GM12878 (cell line): ENCODE data around the gene LPIN3. TPM values are rescaled to one million over a fixed set of nuclear protein-coding genes. Genes with fewer than 3 reads are reported as not detected.

Experiments used
- ATAC-seq: fragments of 200-7000 bp; cut with Tn5 transposase; 3 replicates; pipeline ENCODE4 v1.9.1; 2020; ENCODE audit warnings: mild to moderate bottlenecking, moderate library complexity
- BruUV-seq: library from RNA; stranded (reverse); fragments of 400-500 nt; replicated peaks from 2 replicates; lab custom pipeline; 2021; lab: Mats Ljungman, UMichigan
- CTCF ChIA-PET: fragments of 300-600 bp; sonication (Branson Sonifier 250); formaldehyde crosslinking; extraction: SDS; loops from one replicate; lab custom pipeline; 2021; ENCODE audit warnings: inconsistent platforms; lab: Yijun Ruan, JAX
- POLR2A ChIA-PET: fragments of 350-600 bp; formaldehyde crosslinking; extraction: SDS; loops from one replicate; lab custom pipeline; 2021; ENCODE audit warnings: inconsistent platforms; lab: Charles Lee
- RAD21 ChIA-PET: fragments of 300-600 bp; sonication (Branson Sonifier 250); formaldehyde crosslinking; loops from one replicate; lab custom pipeline; 2023; ENCODE audit warnings: antibody characterized with exemption; ENCODE audit not compliant: unreplicated experiment; lab: Charles Lee
- SMC1A ChIA-PET: fragments of 300-600 bp; sonication (Branson Sonifier 250); formaldehyde crosslinking; loops from one replicate; lab custom pipeline; 2023; ENCODE audit not compliant: unreplicated experiment, uncharacterized antibody; lab: Charles Lee
- DNase-seq: peaks from one replicate; pipeline ENCODE4 v3.0.0-alpha.2; 2011; ENCODE audit warnings: low read depth, low spot score
- FAIRE-seq: peaks from 3 replicates; lab custom pipeline; 2011; peaks lifted over from hg19 to GRCh38; lab: Jason Lieb, UNC
- H2AFZ ChIP-seq: 2 replicates; pipeline ENCODE4 v1.6.0; 2011; ENCODE audit warnings: low read depth, low read length, control low read depth; ENCODE audit not compliant: control insufficient read depth
- H3K27ac ChIP-seq: 2 replicates; pipeline ENCODE4 v1.5.1; 2011; ENCODE audit warnings: control low read depth; ENCODE audit not compliant: control insufficient read depth, insufficient read depth
- H3K27me3 ChIP-seq, 2 experiments: replicated peaks in 1 of 2; 2 replicates each; pipeline versions ENCODE4 v1.6.0 to v1.6.1; 2011; ENCODE audit warnings: low read length in 1 of 2; ENCODE audit not compliant: control insufficient read depth in 2 of 2, insufficient read depth in 2 of 2
- H3K36me3 ChIP-seq, 2 experiments: 2 replicates each; pipeline ENCODE4 v1.5.1; 2011; ENCODE audit warnings: low read length in 1 of 2; ENCODE audit not compliant: control insufficient read depth in 2 of 2, insufficient read depth in 2 of 2
- H3K4me1 ChIP-seq: 2 replicates; pipeline ENCODE4 v1.6.1; 2011; ENCODE audit warnings: mild to moderate bottlenecking, low read length, moderate library complexity, mixed read lengths; ENCODE audit not compliant: control insufficient read depth, insufficient read depth
- H3K4me2 ChIP-seq: 2 replicates; pipeline ENCODE4 v1.6.0; 2011; ENCODE audit warnings: control low read depth; ENCODE audit not compliant: control insufficient read depth, insufficient read depth
- H3K4me3 ChIP-seq: fragments of 200-600 bp; sonication (generic); 2 replicates; pipeline ENCODE4 v1.5.1; 2016
- H3K79me2 ChIP-seq: 2 replicates; pipeline ENCODE4 v1.6.0; 2011; ENCODE audit warnings: low read length; ENCODE audit not compliant: control insufficient read depth, insufficient read depth
- H3K9ac ChIP-seq: 2 replicates; pipeline ENCODE4 v1.8.0; 2011; ENCODE audit warnings: low read length, control low read depth, mixed read lengths; ENCODE audit not compliant: control insufficient read depth, insufficient read depth
- H3K9me3 ChIP-seq: replicated peaks from 3 replicates; pipeline ENCODE4 v1.5.1; 2011; ENCODE audit warnings: mild to moderate bottlenecking, low read length; ENCODE audit not compliant: control insufficient read depth, insufficient read depth
- H4K20me1 ChIP-seq: 2 replicates; pipeline ENCODE4 v1.6.0; 2011; ENCODE audit not compliant: control insufficient read depth, insufficient read depth
- BMI1 ChIP-seq: fragments of 450-650 bp; IDR thresholded peaks from 2 replicates; pipeline ENCODE4 v1.6.1; 2016; ENCODE audit warnings: mild to moderate bottlenecking, moderate library complexity, borderline replicate concordance
- MEF2A ChIP-seq: IDR thresholded peaks from 2 replicates; pipeline ENCODE4 v1.6.1; 2011; ENCODE audit warnings: low read depth, mild to moderate bottlenecking, low read length, moderate library complexity; ENCODE audit not compliant: insufficient read depth
- NBN ChIP-seq: fragments of 450-650 bp; IDR thresholded peaks from 2 replicates; pipeline ENCODE4 v1.6.1; 2016
- RCOR1 ChIP-seq: conservative IDR thresholded peaks from 2 replicates; pipeline ENCODE4 v1.6.1; 2012; ENCODE audit warnings: low read depth, low read length, improper control_type of control experiment
- RUNX3 ChIP-seq: IDR thresholded peaks from 2 replicates; pipeline ENCODE4 v1.6.1; 2012; ENCODE audit warnings: low read length, inconsistent platforms
- SPI1 ChIP-seq: IDR thresholded peaks from 2 replicates; pipeline ENCODE4 v1.6.1; 2011; ENCODE audit warnings: low read depth, mild to moderate bottlenecking, low read length, moderate library complexity, borderline replicate concordance; ENCODE audit not compliant: insufficient read depth
- WGBS: methylation state at CpG from one replicate; pipeline ENCODE4 v1.1.6; 2016; ENCODE audit warnings: low lambda C conversion rate; ENCODE audit not compliant: insufficient replicate concordance, insufficient coverage; ENCODE audit errors: missing lambda C conversion rate; 5-methylcytosine and 5-hydroxymethylcytosine counted together
- in situ Hi-C: fragments of 300-500 bp; cut with MboI; formaldehyde crosslinking; loops from 9 replicates; pipeline ENCODE4 v1.14.3; 2018; ENCODE audit warnings: mixed read lengths
- intact Hi-C: fragments of 100-400 bp; cut with micrococcal nuclease; formaldehyde crosslinking; loops from one replicate; pipeline ENCODE4 v1.14.2; 2022; ENCODE audit not compliant: unreplicated experiment
- polyA plus RNA-seq, 11 experiments: library from polyadenylated mRNA; depleted of rRNA in 4 of 11; unstranded in 6 of 11; stranded (reverse) in 5 of 11; fragments of >200 nt; fragmentation: Nextera tagmentation in 4 of 11; fragmentation: Illumina TruSeq in 1 of 11; extraction: Ambion mirVana in 4 of 11; extraction: Trizol in 1 of 11; gene quantifications; 1 replicate in 1 of 11; 2 replicates in 10 of 11; pipeline versions ENCODE4 v1.2.1 to v1.2.3, GENCODE V29; 2011 to 2016; ENCODE audit warnings: inconsistent platforms in 2 of 11, missing spikeins in 2 of 11, low read depth in 1 of 11
- total RNA-seq, 4 experiments: library from RNA; depleted of rRNA in 3 of 4; stranded (reverse); fragments of >200 nt in 3 of 4; fragmentation: Illumina TruSeq in 1 of 4; extraction: Trizol in 1 of 4; gene quantifications; 2 replicates each; pipeline versions ENCODE4 v1.2.1 to v1.2.3, GENCODE V29; 2013 to 2021
- TF ChIP-seq, protein P1 (sequence below): fragments of 450-650 bp; formaldehyde crosslinking; IDR thresholded peaks from 2 replicates; pipeline ENCODE4 v1.5.0; 2022; ENCODE audit warnings: mild to moderate bottlenecking, missing genetic modification characterization

LPIN3 gene
- total and polyA plus RNA-seq, 10 of the 15 experiments (the other 5 are each of a cell fraction or from before 2014, with no cell fraction given), result 0.13 to 1.3 (median 0.51) TPM

DNA sequence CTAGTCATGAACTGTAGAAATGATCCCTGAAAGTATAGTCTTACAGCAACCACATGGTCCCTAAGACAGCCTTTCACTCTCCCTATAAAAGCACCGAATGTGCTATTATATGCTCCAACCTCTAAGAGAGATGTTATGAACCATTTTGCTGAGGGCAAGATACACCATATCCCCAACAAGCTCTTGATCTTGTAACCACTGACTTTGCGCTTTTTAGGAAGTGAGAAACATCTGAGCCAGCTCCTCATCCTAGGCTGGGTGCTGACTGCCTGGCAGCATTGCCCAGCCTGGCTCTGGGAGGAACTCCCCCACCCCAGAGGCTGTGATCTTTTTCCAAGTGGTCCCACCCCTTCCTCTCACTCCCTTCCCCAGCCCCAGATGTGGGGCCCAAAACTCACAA is 29.1 kb downstream of the LPIN3 start:
- H3K36me3 ChIP-seq, result no peaks in the 10 kb centered on the region
- H3K79me2 ChIP-seq, result no peaks in the 10 kb centered on the region
- no peak overlapping the region for H3K4me2 ChIP-seq
- in situ Hi-C loops (no loop called here), intact Hi-C loops (no loop called here)
- H3K27ac ChIP-seq, result no peak overlapping the region
- H3K27me3 ChIP-seq, result peaks cover 0 to 15% of the 10 kb centered on the region in 2 experiments
- H3K9ac ChIP-seq, result no peak overlapping the region
- no peaks in the 10 kb centered on the region for H3K9me3 ChIP-seq
- SMC1A ChIA-PET, result no interaction called here
- no TSS peak for BruUV-seq
- peaks cover 14% of the 10 kb centered on the region for H3K4me1 ChIP-seq
- CTCF ChIA-PET, result no interaction called here
- TF ChIP-seq RCOR1, result no peak
- TF ChIP-seq NBN, result no peak
- TF ChIP-seq, protein P1, sequence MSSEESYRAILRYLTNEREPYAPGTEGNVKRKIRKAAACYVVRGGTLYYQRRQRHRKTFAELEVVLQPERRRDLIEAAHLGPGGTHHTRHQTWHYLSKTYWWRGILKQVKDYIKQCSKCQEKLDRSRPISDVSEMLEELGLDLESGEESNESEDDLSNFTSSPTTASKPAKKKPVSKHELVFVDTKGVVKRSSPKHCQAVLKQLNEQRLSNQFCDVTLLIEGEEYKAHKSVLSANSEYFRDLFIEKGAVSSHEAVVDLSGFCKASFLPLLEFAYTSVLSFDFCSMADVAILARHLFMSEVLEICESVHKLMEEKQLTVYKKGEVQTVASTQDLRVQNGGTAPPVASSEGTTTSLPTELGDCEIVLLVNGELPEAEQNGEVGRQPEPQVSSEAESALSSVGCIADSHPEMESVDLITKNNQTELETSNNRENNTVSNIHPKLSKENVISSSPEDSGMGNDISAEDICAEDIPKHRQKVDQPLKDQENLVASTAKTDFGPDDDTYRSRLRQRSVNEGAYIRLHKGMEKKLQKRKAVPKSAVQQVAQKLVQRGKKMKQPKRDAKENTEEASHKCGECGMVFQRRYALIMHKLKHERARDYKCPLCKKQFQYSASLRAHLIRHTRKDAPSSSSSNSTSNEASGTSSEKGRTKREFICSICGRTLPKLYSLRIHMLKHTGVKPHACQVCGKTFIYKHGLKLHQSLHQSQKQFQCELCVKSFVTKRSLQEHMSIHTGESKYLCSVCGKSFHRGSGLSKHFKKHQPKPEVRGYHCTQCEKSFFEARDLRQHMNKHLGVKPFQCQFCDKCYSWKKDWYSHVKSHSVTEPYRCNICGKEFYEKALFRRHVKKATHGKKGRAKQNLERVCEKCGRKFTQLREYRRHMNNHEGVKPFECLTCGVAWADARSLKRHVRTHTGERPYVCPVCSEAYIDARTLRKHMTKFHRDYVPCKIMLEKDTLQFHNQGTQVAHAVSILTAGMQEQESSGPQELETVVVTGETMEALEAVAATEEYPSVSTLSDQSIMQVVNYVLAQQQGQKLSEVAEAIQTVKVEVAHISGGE, result no peak
- TF ChIP-seq BMI1, result no peak
- TF ChIP-seq RUNX3, result peak; percentile 15; the same call in 1 of the 2 replicates
- no peak for TF ChIP-seq MEF2A
- TF ChIP-seq SPI1, result peak; percentile 73
- no peak overlapping the region for H3K4me3 ChIP-seq
- H4K20me1 ChIP-seq, result no peaks in the 10 kb centered on the region
- DNase-seq (no peak), FAIRE-seq (peak; percentile 18), ATAC-seq (peak; percentile 75)
- POLR2A ChIA-PET, result no interaction called here
- no peak overlapping the region for H2AFZ ChIP-seq
- 48% methylated on average over 2 of the region's 2 CpGs for WGBS
- RAD21 ChIA-PET, result no interaction called here
